Esophagus muscularis mucosa (tissue), 3 donors: ENCODE results near the gene FAM222A.

Experiments
- POLR2AphosphoS5 ChIP-seq, 2 donors: sonication (generic); formaldehyde crosslinking; IDR thresholded peaks; one replicate each; pipeline ENCODE4 v1.6.1; 2017; ENCODE audit warnings: antibody characterized with exemption in 2 of 2
- TF ChIP-seq, protein P1 (sequence below), 3 experiments: fragments of 200-600 bp in 2 of 3; fragments of 450-650 bp in 1 of 3; sonication (generic) in 2 of 3; IDR thresholded peaks; one replicate each; pipeline ENCODE4 v1.5.1; 2017 to 2019; ENCODE audit warnings: antibody characterized with exemption in 3 of 3, mild to moderate bottlenecking in 2 of 3, moderate library complexity in 1 of 3

- TF ChIP-seq, protein P1, sequence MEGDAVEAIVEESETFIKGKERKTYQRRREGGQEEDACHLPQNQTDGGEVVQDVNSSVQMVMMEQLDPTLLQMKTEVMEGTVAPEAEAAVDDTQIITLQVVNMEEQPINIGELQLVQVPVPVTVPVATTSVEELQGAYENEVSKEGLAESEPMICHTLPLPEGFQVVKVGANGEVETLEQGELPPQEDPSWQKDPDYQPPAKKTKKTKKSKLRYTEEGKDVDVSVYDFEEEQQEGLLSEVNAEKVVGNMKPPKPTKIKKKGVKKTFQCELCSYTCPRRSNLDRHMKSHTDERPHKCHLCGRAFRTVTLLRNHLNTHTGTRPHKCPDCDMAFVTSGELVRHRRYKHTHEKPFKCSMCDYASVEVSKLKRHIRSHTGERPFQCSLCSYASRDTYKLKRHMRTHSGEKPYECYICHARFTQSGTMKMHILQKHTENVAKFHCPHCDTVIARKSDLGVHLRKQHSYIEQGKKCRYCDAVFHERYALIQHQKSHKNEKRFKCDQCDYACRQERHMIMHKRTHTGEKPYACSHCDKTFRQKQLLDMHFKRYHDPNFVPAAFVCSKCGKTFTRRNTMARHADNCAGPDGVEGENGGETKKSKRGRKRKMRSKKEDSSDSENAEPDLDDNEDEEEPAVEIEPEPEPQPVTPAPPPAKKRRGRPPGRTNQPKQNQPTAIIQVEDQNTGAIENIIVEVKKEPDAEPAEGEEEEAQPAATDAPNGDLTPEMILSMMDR (IDR thresholded peaks at IDR 0.05) = no peak
- no peak for TF ChIP-seq POLR2AphosphoS5 (IDR thresholded peaks at IDR 0.05)
Observed at GRCh38 chr12:109760031-109760929, 46.7 kb downstream of the FAM222A start.
